T-helper 17 cell (primary cell): Measurements from ENCODE around the gene IGF2R. TPM values are rescaled to one million over a fixed set of nuclear protein-coding genes. Genes with fewer than 3 reads are reported as not detected.

Experiments used
- ATAC-seq: fragments of 150-1000 bp; cut with Tn5 transposase; 2 replicates; pipeline ENCODE4 v1.10.0; 2021; ENCODE audit warnings: mild to moderate bottlenecking, moderate library complexity
- DNase-seq, 3 donors: peaks; one replicate each; pipeline versions ENCODE4 v3.0.0 to v3.0.0-alpha.2; 2020 to 2021
- H3K9me3 ChIP-seq: one replicate; pipeline ENCODE4 v1.7.0; 2013; ENCODE audit warnings: low read length, mild to moderate bottlenecking; ENCODE audit not compliant: control insufficient read depth, poor library complexity, severe bottlenecking
- H3K27ac Mint-ChIP-seq: one replicate; pipeline ENCODE4 v1.8.0; 2022; ENCODE audit warnings: mild to moderate bottlenecking, moderate library complexity, mixed read lengths
- H3K27me3 Mint-ChIP-seq: one replicate; pipeline ENCODE4 v1.8.0; 2022; ENCODE audit warnings: mixed read lengths
- H3K36me3 Mint-ChIP-seq: one replicate; pipeline ENCODE4 v1.8.0; 2022; ENCODE audit warnings: low read depth, mixed read lengths
- H3K4me1 Mint-ChIP-seq: one replicate; pipeline ENCODE4 v1.8.0; 2022; ENCODE audit warnings: mild to moderate bottlenecking, mixed read lengths
- H3K4me3 Mint-ChIP-seq: one replicate; pipeline ENCODE4 v1.8.0; 2022; ENCODE audit warnings: mild to moderate bottlenecking, moderate library complexity, mixed read lengths
- total RNA-seq, 4 donors: library from RNA in 2 of 4; stranded (reverse) in 2 of 4; gene quantifications; one replicate each; pipeline ENCODE4 v1.2.3 and lab custom pipeline; 2022 to 2026

The IGF2R gene
- total RNA-seq, 2 donors from 2014 or later, result 56.7 to 59.5 TPM

DNA sequence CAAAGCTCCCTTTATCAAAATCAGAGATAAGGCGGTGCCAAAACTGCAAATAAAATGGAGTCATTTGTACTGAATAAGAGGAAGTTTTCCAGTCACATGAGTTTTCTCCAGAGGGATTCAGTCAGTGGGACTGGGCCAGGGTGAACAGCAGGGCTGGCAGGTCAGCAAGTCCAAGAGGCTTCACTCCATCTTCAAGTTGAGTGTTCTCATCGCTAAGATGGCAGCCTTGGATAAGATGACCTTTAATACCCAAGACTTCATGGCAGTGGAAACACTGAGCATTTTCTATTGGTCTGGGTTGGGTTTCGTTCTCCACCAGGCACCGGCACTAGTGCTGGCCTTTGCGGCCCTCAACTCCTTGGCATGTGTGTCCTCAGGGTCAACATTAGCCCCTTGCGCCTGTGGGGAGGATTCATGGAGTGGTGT is 29.3 kb upstream of the IGF2R start:
- no peak for ATAC-seq
- Mint-ChIP-seq H3K4me1 (peaks cover 11% of the 10 kb centered on the region), H3K36me3 (peaks cover 5% of the 10 kb centered on the region), H3K4me3 (no peak overlapping the region), H3K27me3 (peaks cover 19% of the 10 kb centered on the region), H3K27ac (no peak overlapping the region)
- DNase-seq, result no peak
- H3K9me3 ChIP-seq, result peaks cover 2% of the 10 kb centered on the region

DNA sequence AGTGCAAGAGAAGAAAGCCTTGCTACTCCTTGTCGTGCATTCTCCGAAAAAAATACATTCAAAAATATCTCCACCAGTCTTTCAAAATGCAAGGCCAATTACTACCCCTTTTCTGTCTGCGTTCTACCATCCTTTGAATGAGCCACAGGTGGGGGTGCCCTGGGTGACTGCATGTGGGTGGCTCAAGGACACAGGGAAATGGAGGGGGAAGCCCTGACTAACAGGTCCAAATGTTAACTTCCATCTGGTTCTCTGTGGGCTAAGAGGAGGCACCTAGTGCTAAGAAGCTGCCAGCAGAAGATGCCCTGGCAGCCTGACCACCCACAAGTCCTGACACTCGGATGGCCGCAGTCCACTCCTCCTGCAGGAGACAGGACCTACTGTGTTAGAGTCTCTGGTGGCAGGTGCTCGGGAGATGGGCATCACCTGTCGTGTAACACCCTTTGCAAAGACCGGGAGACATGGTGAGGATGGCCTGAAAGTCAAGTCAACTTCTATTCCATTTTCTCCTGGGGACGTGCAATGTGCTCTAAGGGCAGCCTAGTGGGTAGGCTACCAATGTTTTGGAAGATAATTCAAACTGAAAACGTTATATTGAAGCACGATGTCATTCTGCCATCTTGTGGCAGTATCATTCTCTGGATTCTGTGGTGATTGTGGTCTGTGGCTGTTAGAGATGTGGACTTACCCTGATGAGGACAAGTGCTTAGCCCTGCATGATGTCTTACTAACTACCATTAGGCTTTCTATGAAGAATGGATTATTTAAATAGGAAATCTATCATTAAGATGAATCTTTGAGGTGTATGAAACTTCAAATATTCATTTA is 27.4 kb upstream of the IGF2R start:
- peak overlapping the region; percentile 13 for H3K4me3 Mint-ChIP-seq
- H3K27ac Mint-ChIP-seq, result peak overlapping the region; percentile 6
- H3K27me3 Mint-ChIP-seq, result peaks cover 15% of the 10 kb centered on the region
- H3K4me1 Mint-ChIP-seq, result peaks cover 11% of the 10 kb centered on the region
- peaks cover 4% of the 10 kb centered on the region for H3K9me3 ChIP-seq
- ATAC-seq, result peak; percentile 93
- peaks cover 5% of the 10 kb centered on the region for H3K36me3 Mint-ChIP-seq
- DNase-seq, result no peak

DNA sequence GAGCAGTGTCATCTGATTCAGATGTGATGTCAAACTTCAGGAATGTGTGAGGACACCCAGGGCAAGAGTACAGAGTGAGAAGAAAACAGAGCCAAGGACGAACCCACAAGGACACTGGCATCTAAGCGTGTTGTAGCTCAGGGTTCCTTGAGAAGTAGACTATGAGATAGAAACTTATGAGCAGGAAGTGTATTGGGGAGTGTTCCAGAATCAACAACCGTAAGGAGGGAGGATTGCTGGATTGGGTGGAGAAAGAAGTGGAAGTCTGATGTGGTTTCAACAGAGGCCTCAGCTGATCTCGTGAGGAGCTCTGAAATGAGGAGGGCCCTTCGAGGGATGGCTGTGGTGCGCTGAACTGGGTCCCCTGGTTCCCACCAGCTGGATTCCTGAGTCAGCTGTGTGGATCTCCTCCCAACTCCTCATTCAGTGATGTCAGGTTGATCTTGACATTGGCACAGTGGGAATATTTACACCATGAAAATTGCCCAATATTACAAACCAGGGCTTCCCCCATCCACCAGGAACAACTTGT is 25.7 kb upstream of the IGF2R start:
- H3K4me1 Mint-ChIP-seq, result peaks cover 11% of the 10 kb centered on the region
- H3K4me3 Mint-ChIP-seq, result no peak overlapping the region
- no peak for DNase-seq
- H3K27me3 Mint-ChIP-seq, result peaks cover 15% of the 10 kb centered on the region
- peaks cover 4% of the 10 kb centered on the region for H3K9me3 ChIP-seq
- H3K36me3 Mint-ChIP-seq, result peaks cover 5% of the 10 kb centered on the region
- ATAC-seq, result no peak
- no peak overlapping the region for H3K27ac Mint-ChIP-seq

DNA sequence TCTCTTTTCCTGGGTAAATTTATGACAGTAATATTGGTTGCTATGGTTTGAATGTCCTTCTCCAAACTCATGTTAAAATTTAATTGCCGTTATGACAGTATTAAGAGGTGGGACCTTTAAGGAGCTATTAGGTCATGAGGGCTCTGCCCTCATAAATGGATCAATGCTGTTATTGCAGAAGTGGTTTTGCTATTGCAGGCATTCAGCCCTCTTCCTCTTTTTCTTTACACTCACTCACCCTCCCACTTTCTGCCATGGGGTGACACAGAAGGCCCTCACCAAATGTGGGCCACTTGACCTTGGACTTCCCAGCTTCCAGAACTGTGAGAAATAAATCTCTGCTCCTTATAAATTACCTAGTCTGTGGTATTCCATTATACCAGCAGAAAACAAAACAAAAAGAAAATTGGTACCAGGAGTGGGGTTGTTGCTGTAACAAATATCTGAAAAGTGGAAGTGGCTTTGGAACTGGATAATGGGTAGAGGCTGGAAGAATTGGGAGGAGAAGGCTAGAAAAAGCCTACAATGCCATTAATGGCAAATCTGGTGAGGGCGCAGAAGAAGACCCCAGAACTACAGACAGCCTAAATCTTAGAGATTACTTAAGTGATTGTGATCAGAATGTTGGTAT is 24.8 kb upstream of the IGF2R start:
- no peak for ATAC-seq
- Mint-ChIP-seq H3K36me3 (peaks cover 5% of the 10 kb centered on the region), H3K27me3 (peaks cover 15% of the 10 kb centered on the region), H3K27ac (no peak overlapping the region), H3K4me1 (peaks cover 11% of the 10 kb centered on the region), H3K4me3 (no peak overlapping the region)
- H3K9me3 ChIP-seq, result peaks cover 4% of the 10 kb centered on the region
- no peak for DNase-seq

DNA sequence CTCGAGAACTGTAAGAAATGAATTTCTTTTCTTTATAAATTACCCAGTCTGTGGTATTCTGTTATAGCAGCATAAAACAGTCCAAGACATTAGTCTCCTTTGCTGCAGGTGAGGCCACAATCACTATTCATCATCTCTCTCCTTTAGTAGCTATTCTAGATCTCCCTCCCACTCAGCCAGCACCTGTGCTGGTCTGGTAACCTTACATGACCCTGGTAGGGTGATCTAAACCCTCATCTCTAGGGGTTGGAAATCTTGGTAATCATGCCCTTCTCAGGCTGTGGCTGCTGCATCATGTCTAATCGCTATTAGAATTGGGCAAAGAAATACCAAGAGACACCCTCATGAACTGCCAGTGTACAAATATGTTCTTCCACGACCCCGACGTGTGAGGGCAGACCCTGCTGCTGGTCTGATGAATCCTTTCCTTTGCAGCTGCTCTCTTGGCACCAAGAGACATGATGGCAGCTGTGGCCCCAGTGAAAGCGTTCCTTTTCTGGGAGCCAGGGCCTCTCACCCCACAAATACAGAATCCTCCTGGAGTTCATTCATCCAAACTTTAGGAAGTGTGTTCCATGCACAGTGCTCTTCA is 23.0 kb upstream of the IGF2R start:
- H3K36me3 Mint-ChIP-seq, result peaks cover 5% of the 10 kb centered on the region
- H3K27me3 Mint-ChIP-seq, result peaks cover 15% of the 10 kb centered on the region
- peaks cover 11% of the 10 kb centered on the region for H3K4me1 Mint-ChIP-seq
- no peak overlapping the region for H3K4me3 Mint-ChIP-seq
- ATAC-seq (no peak), DNase-seq (no peak)
- H3K9me3 ChIP-seq, result peaks cover 4% of the 10 kb centered on the region
- H3K27ac Mint-ChIP-seq, result no peak overlapping the region

DNA sequence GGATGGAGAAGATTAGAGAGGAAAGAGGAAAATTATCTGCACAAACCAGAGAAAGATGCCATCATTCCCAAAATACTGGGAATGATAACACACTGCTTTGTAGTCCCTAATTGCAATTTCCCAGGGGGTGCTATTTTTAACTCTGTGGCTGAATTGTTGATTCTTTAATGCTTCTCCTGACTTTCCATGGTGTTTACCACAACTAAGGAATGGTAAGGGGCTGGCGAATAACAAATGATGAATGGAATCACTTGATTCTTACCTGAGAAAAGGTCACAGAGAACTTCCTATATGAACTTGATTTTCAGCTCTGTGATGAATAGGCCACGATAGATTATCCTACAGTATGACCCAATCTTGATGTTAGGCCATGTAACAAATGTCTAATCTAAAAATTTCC is 22.0 kb upstream of the IGF2R start:
- Mint-ChIP-seq H3K36me3 (peaks cover 5% of the 10 kb centered on the region), H3K27ac (no peak overlapping the region), H3K27me3 (peaks cover 12% of the 10 kb centered on the region), H3K4me3 (no peak overlapping the region), H3K4me1 (peaks cover 5% of the 10 kb centered on the region)
- peaks cover 4% of the 10 kb centered on the region for H3K9me3 ChIP-seq
- DNase-seq (no peak), ATAC-seq (no peak)

DNA sequence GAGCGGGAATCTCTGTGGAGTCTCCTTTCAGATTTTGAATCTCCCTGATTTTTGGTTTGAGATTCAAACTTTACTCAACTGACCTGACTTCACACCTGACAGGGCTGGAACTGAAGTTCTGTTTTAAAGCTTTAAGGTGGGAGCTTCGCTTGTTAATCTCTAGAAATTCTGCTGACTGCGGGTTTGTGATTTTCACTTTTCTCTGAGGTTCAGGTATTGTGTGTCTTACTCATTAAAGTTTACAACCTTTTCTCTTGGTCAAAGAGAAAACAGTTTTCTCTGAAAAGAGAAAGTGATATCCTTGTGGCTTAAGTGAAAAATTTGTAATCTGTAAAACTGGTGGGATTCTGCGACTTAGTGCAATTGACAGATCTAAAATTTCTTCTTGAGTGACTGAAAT is 20.7 kb upstream of the IGF2R start:
- H3K9me3 ChIP-seq, result peaks cover 4% of the 10 kb centered on the region
- DNase-seq (no peak), ATAC-seq (no peak)
- H3K27ac Mint-ChIP-seq, result no peak overlapping the region
- no peak overlapping the region for H3K4me3 Mint-ChIP-seq
- H3K27me3 Mint-ChIP-seq, result peaks cover 12% of the 10 kb centered on the region
- no peaks in the 10 kb centered on the region for H3K36me3 Mint-ChIP-seq
- H3K4me1 Mint-ChIP-seq, result no peaks in the 10 kb centered on the region

DNA sequence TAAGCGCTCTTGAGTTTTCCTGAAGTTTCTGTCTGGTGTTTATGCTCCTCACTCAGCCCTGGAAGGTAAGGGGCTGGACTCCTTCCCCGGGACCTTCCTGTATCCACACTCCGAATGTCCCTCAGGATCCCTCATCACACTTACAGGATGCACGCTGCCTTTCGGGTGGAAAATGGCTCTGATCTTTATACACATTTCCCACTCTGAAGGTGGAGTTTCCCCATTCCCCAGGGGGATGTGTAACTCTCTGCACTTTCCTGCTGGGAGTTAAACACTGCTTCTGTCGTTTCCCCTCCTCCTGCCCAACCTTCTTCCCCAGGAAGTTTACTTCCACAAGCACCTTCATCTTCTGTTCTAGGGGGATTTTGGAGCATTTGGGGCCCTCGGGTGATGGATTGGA is 17.1 kb upstream of the IGF2R start:
- no peaks in the 10 kb centered on the region for H3K4me1 Mint-ChIP-seq
- no peak overlapping the region for H3K4me3 Mint-ChIP-seq
- H3K27me3 Mint-ChIP-seq, result peaks cover 12% of the 10 kb centered on the region
- H3K9me3 ChIP-seq, result no peaks in the 10 kb centered on the region
- peak overlapping the region; percentile 41 for H3K27ac Mint-ChIP-seq
- H3K36me3 Mint-ChIP-seq, result no peaks in the 10 kb centered on the region
- DNase-seq, result no peak
- no peak for ATAC-seq

DNA sequence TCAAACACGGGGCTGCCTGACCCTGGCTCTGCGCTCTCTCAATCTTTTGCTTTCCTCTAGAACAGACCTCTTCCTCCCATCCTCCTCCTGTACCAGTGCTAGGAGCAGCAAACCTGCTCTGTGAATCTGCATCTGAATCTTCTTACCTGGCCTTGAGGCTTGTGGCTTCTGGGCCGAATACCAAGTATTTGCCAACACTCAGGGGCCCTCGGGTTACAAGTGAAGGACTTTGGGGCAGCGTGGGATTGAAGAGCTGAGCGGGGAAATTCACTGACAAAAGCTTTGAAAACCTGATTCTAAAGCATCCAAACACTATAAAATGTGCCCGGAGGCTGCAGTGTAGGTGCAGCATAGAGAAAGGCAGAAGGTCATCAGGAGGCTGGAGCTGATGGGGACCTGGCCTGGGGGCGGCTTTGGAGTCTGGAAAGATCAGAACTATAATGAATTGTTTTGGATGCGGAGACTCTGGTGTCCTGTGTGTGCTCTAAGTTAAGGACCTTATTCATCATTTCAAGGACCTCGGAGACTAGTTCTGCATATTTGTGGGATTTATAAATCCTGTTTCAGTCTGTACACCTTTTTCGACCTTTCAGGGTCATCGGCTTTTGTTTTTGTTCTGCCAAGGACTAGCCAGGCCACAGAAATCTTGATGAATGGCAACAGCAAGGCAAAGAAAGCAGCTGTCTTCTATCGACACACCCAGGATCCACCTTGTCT is 16.4 kb upstream of the IGF2R start:
- H3K9me3 ChIP-seq, result no peaks in the 10 kb centered on the region
- Mint-ChIP-seq H3K4me1 (no peaks in the 10 kb centered on the region), H3K27ac (peak overlapping the region; percentile 41), H3K36me3 (no peaks in the 10 kb centered on the region), H3K27me3 (peaks cover 12% of the 10 kb centered on the region), H3K4me3 (no peak overlapping the region)
- no peak for ATAC-seq
- DNase-seq, result no peak

DNA sequence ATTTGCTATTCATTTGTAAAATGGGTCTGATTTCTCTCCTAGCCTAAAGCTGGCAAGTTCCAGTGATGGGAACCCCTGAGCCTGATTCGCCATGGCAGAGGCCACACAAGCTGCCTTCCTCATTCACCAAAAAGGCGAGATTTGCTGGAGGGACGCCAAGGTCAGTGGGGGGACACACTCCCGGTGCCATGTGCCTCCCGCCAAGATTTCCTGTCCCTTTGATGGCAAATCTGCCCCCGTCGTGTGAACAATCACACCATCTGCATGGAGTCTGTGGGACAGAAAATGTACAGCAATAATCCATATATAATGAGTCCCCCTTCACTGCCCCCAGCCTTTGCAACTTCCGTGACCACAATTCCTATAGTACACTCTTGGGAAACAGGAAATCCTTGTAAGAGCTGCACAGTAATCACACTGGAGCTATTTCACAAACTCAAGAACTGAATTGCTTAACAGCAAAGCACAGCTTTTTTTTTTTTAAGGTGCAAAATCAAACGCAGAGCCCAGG is 15.7 kb upstream of the IGF2R start:
- Mint-ChIP-seq H3K4me3 (no peak overlapping the region), H3K27me3 (peaks cover 12% of the 10 kb centered on the region), H3K36me3 (no peaks in the 10 kb centered on the region), H3K4me1 (no peaks in the 10 kb centered on the region), H3K27ac (no peak overlapping the region)
- H3K9me3 ChIP-seq, result no peaks in the 10 kb centered on the region
- DNase-seq (no peak), ATAC-seq (no peak)

DNA sequence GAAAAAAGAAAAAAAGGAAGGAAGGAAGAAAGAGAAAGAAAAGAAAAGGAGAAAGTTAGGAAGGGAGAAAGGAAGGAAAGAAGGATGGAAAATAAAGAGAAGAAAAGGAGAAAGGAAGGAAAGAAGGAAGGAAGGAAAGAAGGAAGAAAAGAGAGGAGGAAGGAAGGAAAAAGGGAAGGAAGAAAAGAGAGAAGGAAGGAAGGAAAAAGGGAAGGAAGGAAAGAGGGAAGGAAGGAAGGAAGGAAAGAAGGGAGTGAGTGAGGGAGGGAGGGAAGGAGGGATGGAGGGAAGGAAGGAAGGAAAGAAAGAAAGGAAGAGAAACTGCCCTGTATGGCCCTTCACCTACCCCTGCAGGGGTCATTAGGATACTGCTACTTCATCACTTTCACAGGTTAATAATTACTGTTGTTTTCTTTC is 12.9 kb upstream of the IGF2R start:
- DNase-seq (no peak), ATAC-seq (no peak)
- Mint-ChIP-seq H3K27ac (no peak overlapping the region), H3K27me3 (peaks cover 12% of the 10 kb centered on the region), H3K36me3 (no peaks in the 10 kb centered on the region), H3K4me1 (no peaks in the 10 kb centered on the region), H3K4me3 (no peak overlapping the region)
- H3K9me3 ChIP-seq, result no peaks in the 10 kb centered on the region

DNA sequence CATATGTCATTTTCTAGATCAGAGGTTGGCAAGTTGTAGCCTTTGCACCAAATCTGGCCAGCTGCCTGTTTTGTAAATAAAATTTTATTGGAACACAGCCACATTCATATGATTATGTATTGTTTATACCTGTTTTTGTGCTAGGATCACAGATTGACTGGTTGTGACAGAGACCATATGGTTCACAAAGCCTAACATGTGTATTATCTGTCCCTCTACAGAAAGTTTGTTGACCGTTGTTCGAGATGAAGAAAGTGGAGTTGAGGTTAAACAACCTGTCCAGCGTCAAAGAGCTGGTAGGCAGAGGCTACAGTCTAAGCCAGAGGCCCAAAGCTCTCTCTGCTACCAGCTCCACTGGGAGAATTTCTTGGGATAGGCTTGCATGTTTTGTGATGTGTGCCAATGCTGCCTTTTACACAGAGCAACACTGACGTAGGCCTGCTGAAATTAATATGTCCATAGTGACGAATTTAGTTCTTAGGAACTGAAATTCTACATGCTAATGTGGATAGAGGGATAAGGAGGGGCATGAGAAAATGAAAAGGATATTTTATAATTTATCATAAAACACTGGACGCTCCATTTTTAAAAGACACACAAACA is 11.7 kb upstream of the IGF2R start:
- ATAC-seq (no peak), DNase-seq (no peak)
- Mint-ChIP-seq H3K27ac (no peak overlapping the region), H3K4me1 (no peaks in the 10 kb centered on the region), H3K27me3 (peaks cover 4% of the 10 kb centered on the region), H3K36me3 (no peaks in the 10 kb centered on the region), H3K4me3 (no peak overlapping the region)
- no peaks in the 10 kb centered on the region for H3K9me3 ChIP-seq
